Common myeloid progenitor, CD34-positive (primary cell): Measurements from ENCODE around the gene CTSE. TPM values are rescaled to one million over a fixed set of nuclear protein-coding genes. Genes with fewer than 3 reads are reported as not detected.

Experiments used
- CTCF ChIA-PET: fragments of 350-600 bp; sonication (Branson Sonifier 250); formaldehyde crosslinking; loops from one replicate; lab custom pipeline; 2021; ENCODE audit warnings: antibody characterized with exemption; lab: Charles Lee
- POLR2A ChIA-PET: fragments of 350-600 bp; sonication (Branson Sonifier 250); formaldehyde crosslinking; loops from one replicate; lab custom pipeline; 2021; ENCODE audit warnings: antibody characterized with exemption; lab: Charles Lee
- DNase-seq, 3 donors: peaks; one replicate each; pipeline versions ENCODE4 v3.0.0 to v3.0.0-alpha.2; 2013
- H3K27ac ChIP-seq, 2 experiments: 1 replicate in 1 of 2; 2 replicates in 1 of 2; pipeline ENCODE4 v1.7.0; 2013; ENCODE audit warnings: inconsistent platforms in 2 of 2, low read length in 2 of 2, mild to moderate bottlenecking in 2 of 2, low read depth in 1 of 2, moderate library complexity in 1 of 2; ENCODE audit not compliant: severe bottlenecking in 2 of 2, insufficient read depth in 1 of 2, poor library complexity in 1 of 2
- H3K27me3 ChIP-seq, 5 experiments: replicated peaks in 2 of 5; 1 replicate in 3 of 5; 2 replicates in 2 of 5; pipeline versions ENCODE4 v1.6.1 to v1.7.0; 2013; ENCODE audit warnings: low read length in 4 of 5, mild to moderate bottlenecking in 2 of 5, moderate library complexity in 2 of 5, inconsistent platforms in 1 of 5; ENCODE audit not compliant: insufficient read depth in 5 of 5, control insufficient read depth in 4 of 5
- H3K36me3 ChIP-seq, 4 experiments: 1 replicate in 2 of 4; 2 replicates in 2 of 4; pipeline versions ENCODE4 v1.6.1 to v1.7.0; 2013; ENCODE audit warnings: low read length in 3 of 4, control low read depth in 1 of 4, mild to moderate bottlenecking in 1 of 4; ENCODE audit not compliant: control insufficient read depth in 4 of 4, insufficient read depth in 4 of 4
- H3K4me1 ChIP-seq, 4 experiments: 1 replicate in 3 of 4; 2 replicates in 1 of 4; pipeline versions ENCODE4 v1.6.1 to v1.7.1; 2013; ENCODE audit warnings: low read length in 3 of 4, mild to moderate bottlenecking in 3 of 4, control low read depth in 1 of 4, inconsistent platforms in 1 of 4, moderate library complexity in 1 of 4; ENCODE audit not compliant: control insufficient read depth in 4 of 4, insufficient read depth in 4 of 4; ENCODE audit errors: control extremely low read depth in 1 of 4
- H3K4me3 ChIP-seq, 7 experiments: 1 replicate in 4 of 7; 2 replicates in 3 of 7; pipeline versions ENCODE4 v1.5.1 to v1.7.0; 2013; ENCODE audit warnings: mild to moderate bottlenecking in 7 of 7, low read length in 6 of 7, moderate library complexity in 6 of 7, inconsistent platforms in 2 of 7, low read depth in 2 of 7, control low read depth in 1 of 7; ENCODE audit not compliant: insufficient read depth in 4 of 7, control insufficient read depth in 1 of 7; ENCODE audit errors: extremely low read depth in 1 of 7
- H3K9me3 ChIP-seq, 5 experiments: 1 replicate in 4 of 5; 2 replicates in 1 of 5; pipeline versions ENCODE4 v1.6.1 to v1.7.1; 2013; ENCODE audit warnings: low read length in 4 of 5, mild to moderate bottlenecking in 2 of 5, inconsistent platforms in 1 of 5, low read depth in 1 of 5, moderate library complexity in 1 of 5; ENCODE audit not compliant: control insufficient read depth in 4 of 5, insufficient read depth in 2 of 5; ENCODE audit errors: control extremely low read depth in 1 of 5
- WGBS: methylation state at CpG from one replicate; pipeline ENCODE4 v1.1.5; 2013; ENCODE audit not compliant: insufficient coverage; 5-methylcytosine and 5-hydroxymethylcytosine counted together
- polyA plus RNA-seq: library from polyadenylated mRNA; unstranded; fragments of 120-200 nt; gene quantifications from one replicate; pipeline ENCODE4 v1.2.1, GENCODE V29; 2013

Gene CTSE
- polyA plus RNA-seq = 0.22 TPM

DNA sequence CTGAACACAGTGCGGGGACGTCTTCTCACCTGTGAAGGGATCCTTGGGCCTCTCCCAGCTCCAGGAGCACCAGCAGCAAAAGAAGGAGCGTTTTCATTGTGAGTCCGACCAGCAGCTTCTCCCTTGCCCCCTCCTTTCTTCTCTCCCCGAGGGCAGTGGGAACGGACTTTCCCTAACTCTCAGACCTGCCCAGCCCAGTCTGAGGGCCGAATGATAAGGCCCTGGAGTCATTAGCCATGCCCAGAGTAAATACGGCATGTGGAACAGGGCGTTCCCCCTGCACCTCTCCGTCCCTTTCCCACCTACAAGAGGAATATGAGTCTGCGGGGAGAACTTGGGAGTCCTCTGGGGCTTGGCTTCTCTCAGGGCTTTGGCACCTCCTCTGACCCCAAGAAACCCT is at the start of gene CTSE:
Gene CTSE (minus strand): TSS at position 201 of the 400 bp plus-strand sequence. CDS start 104 bp downstream, at position 97.
- no peak within 1 kb of the TSS for H3K27ac ChIP-seq
- ChIA-PET POLR2A (no interaction called here), CTCF (interaction anchor here (0.8 to 1.7 kb wide), 7 partner anchors 9 to 85 kb away, joined by 3 to 6 read pairs (median 4); no protein-coding TSS in a partner anchor)
- 98% methylated on average over 8 of the region's 11 CpGs for WGBS
- H3K4me3 ChIP-seq = no peak within 1 kb of the TSS
- H3K36me3 ChIP-seq = no peaks in the 10 kb centered on the region
- DNase-seq = no peak
- peaks cover 0 to 13% (median 1%) of the 10 kb centered on the region in 4 experiments for H3K4me1 ChIP-seq
- H3K27me3 ChIP-seq = no peaks in the 10 kb centered on the region
- H3K9me3 ChIP-seq = peaks cover 0 to 9% (median 0%) of the 10 kb centered on the region in 5 experiments

DNA sequence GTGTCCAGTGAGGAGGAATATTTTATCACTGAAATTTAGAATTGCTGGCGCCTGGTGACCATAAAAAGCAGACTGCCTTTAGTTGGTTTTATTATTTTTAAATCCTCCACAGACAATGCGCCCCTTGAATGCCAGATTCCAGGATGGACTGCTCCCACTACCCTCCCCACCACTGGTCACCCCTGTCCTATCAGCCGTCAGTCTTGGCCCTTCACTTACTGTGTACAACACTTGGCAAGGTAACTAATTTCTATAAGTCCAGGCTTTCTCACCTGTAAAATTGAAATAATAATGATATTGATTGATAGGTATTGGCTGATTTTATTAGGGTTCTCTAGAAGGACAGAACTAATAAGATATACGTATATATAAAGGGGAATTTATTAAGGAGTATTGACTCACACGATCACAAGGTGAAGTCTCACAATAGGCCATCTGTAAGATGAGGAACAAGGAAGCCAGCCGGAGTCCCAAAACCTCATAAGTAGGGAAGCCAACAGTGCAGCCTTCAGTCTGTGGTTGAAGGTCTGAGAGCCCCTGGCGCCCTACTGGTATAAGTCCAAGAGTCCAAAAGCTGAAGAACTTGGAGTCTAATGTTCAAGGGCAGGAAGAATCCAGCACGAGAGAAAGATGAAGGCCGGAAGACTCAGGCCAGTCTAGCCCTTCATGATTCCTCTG is 47.1 kb upstream of the CTSE start:
- ChIA-PET POLR2A (no interaction called here), CTCF (interaction anchor here (0.6 to 2.1 kb wide), 4 partner anchors 11 to 484 kb away, joined by 3 to 9 read pairs (median 4); no protein-coding TSS in a partner anchor)
- H3K9me3 ChIP-seq = no peaks in the 10 kb centered on the region
- peaks cover 11 to 53% (median 47%) of the 10 kb centered on the region in 4 experiments for H3K4me1 ChIP-seq
- peaks cover 0 to 3% (median 0%) of the 10 kb centered on the region in 4 experiments for H3K36me3 ChIP-seq
- H3K4me3 ChIP-seq = no peak overlapping the region
- no peak overlapping the region for H3K27ac ChIP-seq
- WGBS = 86% methylated on average over 7 of the region's 9 CpGs
- no peak for DNase-seq
- H3K27me3 ChIP-seq = no peaks in the 10 kb centered on the region

DNA sequence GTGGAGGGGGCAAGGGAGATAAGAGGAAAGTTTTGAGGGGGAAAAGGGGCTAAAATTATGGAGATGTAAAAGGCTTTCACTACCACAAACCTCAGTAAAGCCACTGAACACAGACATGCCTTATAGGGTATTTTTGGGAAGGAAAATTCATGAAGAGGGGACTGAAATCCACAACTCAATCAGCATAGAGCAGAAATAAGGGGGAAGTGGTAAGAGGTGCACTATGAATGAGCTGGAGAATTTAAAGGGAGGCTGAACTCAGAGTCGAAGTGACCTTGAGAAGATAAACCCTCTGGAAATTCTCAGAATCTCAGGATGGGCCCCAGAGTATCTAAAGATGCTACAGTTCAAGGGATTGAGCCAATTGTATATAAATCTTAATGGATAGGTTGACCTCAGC is 44.6 kb upstream of the CTSE start:
- Histone ChIP-seq H3K27ac (peak overlapping the region in 1 of 2 experiments; percentile 11), H3K4me1 (peaks cover 4 to 39% (median 33%) of the 10 kb centered on the region in 4 experiments), H3K27me3 (no peaks in the 10 kb centered on the region), H3K9me3 (no peaks in the 10 kb centered on the region), H3K36me3 (peaks cover 0 to 3% (median 0%) of the 10 kb centered on the region in 4 experiments), H3K4me3 (peak overlapping the region in 2 of 7 experiments; percentile 29 to 50)
- WGBS = 0% methylated on average over 1 of the region's 1 CpG
- CTCF ChIA-PET = interaction anchor here (1.0 to 2.1 kb wide), 3 partner anchors 9 to 38 kb away, joined by 3 to 9 read pairs (median 6); no protein-coding TSS in a partner anchor
- DNase-seq = peak in 2 of 3 donors; percentile 33 to 35
- POLR2A ChIA-PET = no interaction called here

DNA sequence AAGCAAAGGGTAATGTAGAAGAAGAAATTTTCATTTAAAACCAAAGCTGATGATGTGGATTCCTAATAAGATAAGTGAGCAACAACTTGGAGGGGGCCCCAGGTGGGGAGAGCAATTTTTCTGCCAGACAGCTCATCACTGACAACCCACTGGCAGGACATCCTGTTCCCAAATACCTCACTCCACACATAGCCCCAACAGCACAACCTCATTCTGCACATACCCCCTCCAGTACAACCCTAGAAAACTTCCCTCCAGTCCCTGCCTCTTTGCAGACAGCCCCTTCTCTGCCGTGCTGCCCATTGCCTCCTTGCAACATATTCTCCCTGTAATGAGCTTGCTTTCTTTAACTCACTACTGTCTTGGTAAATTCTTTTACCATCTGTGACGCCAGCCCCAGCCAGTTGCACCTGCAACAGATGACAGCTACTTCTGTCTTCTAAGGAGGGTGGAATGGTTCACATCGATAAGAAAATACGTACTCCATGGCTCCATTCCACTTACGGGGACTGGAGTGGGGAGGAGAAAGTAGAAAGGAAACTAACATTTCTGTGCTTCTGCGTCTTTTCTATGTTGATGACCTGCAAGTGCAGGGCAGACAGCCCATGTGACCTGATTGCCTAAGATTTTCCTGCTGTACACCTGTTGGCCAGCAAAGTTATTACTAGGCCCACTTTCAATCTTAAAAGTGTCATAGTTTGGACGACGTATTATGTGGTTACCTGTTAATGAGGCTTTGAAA is 44.0 kb upstream of the CTSE start:
- WGBS = 30% methylated on average over 5 of the region's 8 CpGs
- ChIA-PET POLR2A (no interaction called here), CTCF (interaction anchor here (0.6 to 1.5 kb wide), 5 partner anchors 12 to 1075 kb away, joined by 3 to 4 read pairs (median 3); no protein-coding TSS in a partner anchor)
- H3K36me3 ChIP-seq = peaks cover 0 to 6% (median 3%) of the 10 kb centered on the region in 4 experiments
- H3K27me3 ChIP-seq = no peaks in the 10 kb centered on the region
- peak overlapping the region in 1 of 2 experiments; percentile 11 for H3K27ac ChIP-seq
- peaks cover 0 to 3% (median 0%) of the 10 kb centered on the region in 5 experiments for H3K9me3 ChIP-seq
- peaks cover 4 to 39% (median 31%) of the 10 kb centered on the region in 4 experiments for H3K4me1 ChIP-seq
- peak overlapping the region in 4 of 7 experiments; percentile 19 to 50 (median 26) for H3K4me3 ChIP-seq
- peak; percentile 22 to 71 (median 54) for DNase-seq

DNA sequence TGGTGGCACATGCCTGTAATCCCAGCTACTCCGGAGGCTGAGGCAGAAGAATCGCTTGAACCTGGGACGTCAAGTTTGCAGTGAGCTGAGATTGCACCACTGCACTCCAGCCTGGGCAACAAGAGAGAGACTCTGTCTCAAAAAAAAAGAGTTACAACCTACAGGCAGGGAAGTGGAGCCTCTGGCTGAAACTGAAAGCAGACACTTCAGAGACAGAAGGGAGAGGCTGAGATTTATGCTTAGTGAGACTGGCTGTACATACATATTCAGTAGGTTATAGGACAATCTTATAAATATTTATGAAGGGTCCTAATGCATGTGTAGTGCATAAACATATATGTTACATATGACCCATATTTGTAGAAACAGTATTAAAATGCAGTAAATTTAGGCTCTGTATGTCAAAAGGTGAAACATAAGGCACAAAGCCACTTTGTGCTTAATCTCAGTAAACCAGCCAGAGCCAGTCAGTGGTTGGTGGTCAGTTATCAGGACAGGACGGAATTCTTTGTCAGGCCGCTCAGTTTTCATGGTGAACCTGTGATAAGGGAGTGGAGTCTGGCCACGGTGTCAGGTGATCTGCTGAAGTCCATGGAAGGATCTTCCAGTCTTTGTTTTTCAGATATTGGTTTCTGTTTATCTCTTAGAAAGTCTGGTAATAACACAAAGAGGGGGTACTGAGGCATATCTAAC is 42.9 kb upstream of the CTSE start:
- Histone ChIP-seq H3K27me3 (no peaks in the 10 kb centered on the region), H3K36me3 (peaks cover 0 to 13% (median 7%) of the 10 kb centered on the region in 4 experiments), H3K9me3 (peaks cover 0 to 3% (median 0%) of the 10 kb centered on the region in 5 experiments), H3K27ac (no peak overlapping the region), H3K4me1 (peaks cover 4 to 39% (median 31%) of the 10 kb centered on the region in 4 experiments), H3K4me3 (no peak overlapping the region)
- ChIA-PET POLR2A (no interaction called here), CTCF (interaction anchor here (0.9 to 1.5 kb wide), 5 partner anchors 11 to 1074 kb away, joined by 3 to 4 read pairs (median 3); no protein-coding TSS in a partner anchor)
- WGBS = 88% methylated on average over 5 of the region's 6 CpGs
- peak in 2 of 3 donors; percentile 49 to 60 for DNase-seq

DNA sequence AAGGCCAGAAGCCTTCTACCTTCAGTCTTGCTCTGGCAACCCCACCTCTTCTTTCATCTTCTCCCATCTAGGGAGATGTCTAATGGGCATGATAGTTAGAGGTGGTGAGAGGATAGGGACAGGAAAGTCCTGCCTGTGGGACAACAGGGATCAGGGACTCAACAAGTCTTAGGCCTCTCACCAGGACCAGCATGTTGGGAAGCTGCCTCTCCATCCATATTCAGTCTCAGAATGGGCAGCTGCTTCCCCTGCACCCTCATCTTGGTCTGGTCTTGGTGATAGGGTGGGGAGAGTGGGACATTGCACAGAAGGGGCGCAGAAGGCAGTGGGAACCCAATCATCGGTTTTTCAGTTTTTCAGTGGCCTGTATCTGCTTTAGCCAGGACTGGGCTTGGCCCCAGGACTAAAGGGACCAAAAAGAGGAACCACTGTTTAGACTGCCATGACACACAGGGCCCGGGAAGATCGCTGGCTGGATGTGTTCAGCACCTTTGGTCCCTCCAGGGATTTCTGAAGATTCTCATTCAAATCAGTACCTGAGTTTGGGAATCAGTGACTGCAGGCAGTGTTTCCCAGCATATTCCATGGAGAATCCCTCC is 42.0 kb upstream of the CTSE start:
- Histone ChIP-seq H3K36me3 (peaks cover 0 to 15% (median 9%) of the 10 kb centered on the region in 4 experiments), H3K4me3 (no peak overlapping the region), H3K27ac (no peak overlapping the region), H3K4me1 (peaks cover 4 to 41% (median 29%) of the 10 kb centered on the region in 4 experiments), H3K9me3 (peaks cover 0 to 3% (median 0%) of the 10 kb centered on the region in 5 experiments), H3K27me3 (no peaks in the 10 kb centered on the region)
- CTCF ChIA-PET = interaction anchor here (1.4 kb wide), 1 partner anchor 10 kb away, joined by 3 read pairs; no protein-coding TSS in a partner anchor
- 77% methylated on average over 4 of the region's 4 CpGs for WGBS
- POLR2A ChIA-PET = no interaction called here
- peak in 2 of 3 donors; percentile 41 to 60 for DNase-seq
